DND-41 (cell line): Measurements from ENCODE around the gene CACNB4.

ENCODE experiments used
- EZH2 ChIP-seq: IDR thresholded peaks from 3 replicates; pipeline ENCODE4 v1.6.1; 2012; ENCODE audit warnings: borderline replicate concordance, low read depth, mild to moderate bottlenecking, moderate library complexity, low read length, inconsistent platforms; ENCODE audit not compliant: severe bottlenecking
- TF ChIP-seq, protein P1 (sequence below): IDR thresholded peaks from 2 replicates; pipeline ENCODE4 v1.5.1; 2012; ENCODE audit warnings: borderline replicate concordance, low read length, moderate library complexity, mild to moderate bottlenecking; ENCODE audit not compliant: poor library complexity, severe bottlenecking; ENCODE audit errors: extremely low read depth

DNA sequence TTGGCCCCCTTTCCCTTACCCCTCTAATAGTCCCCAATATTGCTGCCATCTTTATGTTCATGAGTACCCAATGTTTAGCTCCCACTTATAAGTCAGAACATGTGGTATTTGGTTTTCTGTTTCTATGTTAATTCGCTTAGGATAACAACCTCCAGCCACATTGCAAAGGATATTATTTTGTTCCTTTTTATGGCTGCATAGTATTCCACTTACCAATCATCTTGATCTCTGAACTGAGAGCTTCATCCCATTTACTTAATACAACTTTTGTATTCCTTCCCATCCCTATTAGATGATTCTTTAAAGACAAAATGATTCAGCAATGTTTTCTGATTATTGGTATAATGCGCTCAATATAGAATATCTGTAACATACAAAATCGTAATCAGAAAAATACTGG, 307.3 kb downstream of the CACNB4 start:
- no peak for TF ChIP-seq EZH2
- TF ChIP-seq, protein P1, sequence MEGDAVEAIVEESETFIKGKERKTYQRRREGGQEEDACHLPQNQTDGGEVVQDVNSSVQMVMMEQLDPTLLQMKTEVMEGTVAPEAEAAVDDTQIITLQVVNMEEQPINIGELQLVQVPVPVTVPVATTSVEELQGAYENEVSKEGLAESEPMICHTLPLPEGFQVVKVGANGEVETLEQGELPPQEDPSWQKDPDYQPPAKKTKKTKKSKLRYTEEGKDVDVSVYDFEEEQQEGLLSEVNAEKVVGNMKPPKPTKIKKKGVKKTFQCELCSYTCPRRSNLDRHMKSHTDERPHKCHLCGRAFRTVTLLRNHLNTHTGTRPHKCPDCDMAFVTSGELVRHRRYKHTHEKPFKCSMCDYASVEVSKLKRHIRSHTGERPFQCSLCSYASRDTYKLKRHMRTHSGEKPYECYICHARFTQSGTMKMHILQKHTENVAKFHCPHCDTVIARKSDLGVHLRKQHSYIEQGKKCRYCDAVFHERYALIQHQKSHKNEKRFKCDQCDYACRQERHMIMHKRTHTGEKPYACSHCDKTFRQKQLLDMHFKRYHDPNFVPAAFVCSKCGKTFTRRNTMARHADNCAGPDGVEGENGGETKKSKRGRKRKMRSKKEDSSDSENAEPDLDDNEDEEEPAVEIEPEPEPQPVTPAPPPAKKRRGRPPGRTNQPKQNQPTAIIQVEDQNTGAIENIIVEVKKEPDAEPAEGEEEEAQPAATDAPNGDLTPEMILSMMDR: no peak
